Measurements from ENCODE around the gene NPIPA1. TPM values are rescaled to one million over a fixed set of nuclear protein-coding genes. Genes with fewer than 3 reads are reported as not detected.
"Not testable (repeated sequence)": the region's sequence is repeated elsewhere in the genome, so short reads cannot be mapped to it uniquely, and the experiment has no call there.

Gene NPIPA1
- total and polyA plus RNA-seq, 9 of the 15 experiments (the other 6 are each of a cell fraction or from before 2014, with no cell fraction given), result 8.2 to 48.7 (median 27.2) TPM

- TF ChIP-seq, protein P1, sequence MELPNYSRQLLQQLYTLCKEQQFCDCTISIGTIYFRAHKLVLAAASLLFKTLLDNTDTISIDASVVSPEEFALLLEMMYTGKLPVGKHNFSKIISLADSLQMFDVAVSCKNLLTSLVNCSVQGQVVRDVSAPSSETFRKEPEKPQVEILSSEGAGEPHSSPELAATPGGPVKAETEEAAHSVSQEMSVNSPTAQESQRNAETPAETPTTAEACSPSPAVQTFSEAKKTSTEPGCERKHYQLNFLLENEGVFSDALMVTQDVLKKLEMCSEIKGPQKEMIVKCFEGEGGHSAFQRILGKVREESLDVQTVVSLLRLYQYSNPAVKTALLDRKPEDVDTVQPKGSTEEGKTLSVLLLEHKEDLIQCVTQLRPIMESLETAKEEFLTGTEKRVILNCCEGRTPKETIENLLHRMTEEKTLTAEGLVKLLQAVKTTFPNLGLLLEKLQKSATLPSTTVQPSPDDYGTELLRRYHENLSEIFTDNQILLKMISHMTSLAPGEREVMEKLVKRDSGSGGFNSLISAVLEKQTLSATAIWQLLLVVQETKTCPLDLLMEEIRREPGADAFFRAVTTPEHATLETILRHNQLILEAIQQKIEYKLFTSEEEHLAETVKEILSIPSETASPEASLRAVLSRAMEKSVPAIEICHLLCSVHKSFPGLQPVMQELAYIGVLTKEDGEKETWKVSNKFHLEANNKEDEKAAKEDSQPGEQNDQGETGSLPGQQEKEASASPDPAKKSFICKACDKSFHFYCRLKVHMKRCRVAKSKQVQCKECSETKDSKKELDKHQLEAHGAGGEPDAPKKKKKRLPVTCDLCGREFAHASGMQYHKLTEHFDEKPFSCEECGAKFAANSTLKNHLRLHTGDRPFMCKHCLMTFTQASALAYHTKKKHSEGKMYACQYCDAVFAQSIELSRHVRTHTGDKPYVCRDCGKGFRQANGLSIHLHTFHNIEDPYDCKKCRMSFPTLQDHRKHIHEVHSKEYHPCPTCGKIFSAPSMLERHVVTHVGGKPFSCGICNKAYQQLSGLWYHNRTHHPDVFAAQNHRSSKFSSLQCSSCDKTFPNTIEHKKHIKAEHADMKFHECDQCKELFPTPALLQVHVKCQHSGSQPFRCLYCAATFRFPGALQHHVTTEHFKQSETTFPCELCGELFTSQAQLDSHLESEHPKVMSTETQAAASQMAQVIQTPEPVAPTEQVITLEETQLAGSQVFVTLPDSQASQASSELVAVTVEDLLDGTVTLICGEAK (IDR thresholded peaks at IDR 0.05), result 0 out of 2 replicates have a peak, but pooled peaks have one; percentile 52
- TF ChIP-seq, protein P1 (CRISPR knock-in tag; IDR thresholded peaks at IDR 0.05), result peak; percentile 35; the same call in 1 of the 2 replicates
- TF ChIP-seq POLR2A (conservative IDR thresholded peaks at IDR 0.05) (peak; percentile 85), GABPB1 (CRISPR knock-in tag; IDR thresholded peaks at IDR 0.05) (peak; percentile 66; the same call in 1 of the 2 replicates), SIN3B (IDR thresholded peaks at IDR 0.05; ENCODE audit: low read depth) (peak; percentile 63; the same call in 1 of the 2 replicates), POLR2G (IDR thresholded peaks at IDR 0.05; ENCODE audit: low read depth, low read length) (peak; percentile 92), JUND (IDR thresholded peaks at IDR 0.05; ENCODE audit: borderline replicate concordance, low read depth, low read length) (peak; percentile 85), KDM2B (CRISPR knock-in tag; IDR thresholded peaks at IDR 0.05) (peak; percentile 94), SP1 (CRISPR knock-in tag; IDR thresholded peaks at IDR 0.05) (peak; percentile 68), KLF1 (tag; IDR thresholded peaks at IDR 0.05) (peak; percentile 77), TOE1 (IDR thresholded peaks at IDR 0.05; ENCODE audit: borderline replicate concordance) (peak; percentile 98), E2F3 (CRISPR knock-in tag; IDR thresholded peaks at IDR 0.05) (peak; percentile 46), KAT7 (CRISPR knock-in tag; IDR thresholded peaks at IDR 0.05; ENCODE audit: borderline replicate concordance) (peak; percentile 94; the same call in 1 of the 2 replicates), JUN (CRISPR knock-in tag; IDR thresholded peaks at IDR 0.05; ENCODE audit: borderline replicate concordance) (peak; percentile 84), CTBP1 (IDR thresholded peaks at IDR 0.05; ENCODE audit: borderline replicate concordance) (peak; percentile 98), ZNF224 (CRISPR knock-in tag; IDR thresholded peaks at IDR 0.05) (peak; percentile 72; the same call in 1 of the 2 replicates)
- TF ChIP-seq JUND (tag; IDR thresholded peaks at IDR 0.05; ENCODE audit: borderline replicate concordance, low read depth, low read length); TOE1 (CRISPR knock-in tag; IDR thresholded peaks at IDR 0.05; ENCODE audit: borderline replicate concordance, low read depth); JUN (IDR thresholded peaks at IDR 0.05; ENCODE audit: borderline replicate concordance, low read depth, low read length): not testable (repeated sequence)
- TF ChIP-seq, protein P2, sequence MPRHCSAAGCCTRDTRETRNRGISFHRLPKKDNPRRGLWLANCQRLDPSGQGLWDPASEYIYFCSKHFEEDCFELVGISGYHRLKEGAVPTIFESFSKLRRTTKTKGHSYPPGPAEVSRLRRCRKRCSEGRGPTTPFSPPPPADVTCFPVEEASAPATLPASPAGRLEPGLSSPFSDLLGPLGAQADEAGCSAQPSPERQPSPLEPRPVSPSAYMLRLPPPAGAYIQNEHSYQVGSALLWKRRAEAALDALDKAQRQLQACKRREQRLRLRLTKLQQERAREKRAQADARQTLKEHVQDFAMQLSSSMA (CRISPR knock-in tag; IDR thresholded peaks at IDR 0.05), result peak; percentile 72; the same call in 1 of the 2 replicates
Observed at GRCh38 chr16:14974656-14975417, 37.6 kb downstream of the NPIPA1 start, which contains the start of gene PDXDC1 (continued).
